ENCODE results near the gene GNG2.

Gene GNG2

GRCh38 chr14:51860164-51860824, at the start of gene GNG2:
Gene GNG2 (plus strand): TSS chr14:51860612. CDS start chr14:51950679, 90,067 bp downstream.
- peak; percentile 16 for DNase-seq

GRCh38 chr14:51811706-51812105, 48.7 kb upstream of the GNG2 start:
- no peak for DNase-seq

- no peak for DNase-seq
Measured at GRCh38 chr14:51816031-51816430, 44.4 kb upstream of the GNG2 start.

GRCh38 chr14:51817326-51817725, 43.1 kb upstream of the GNG2 start:
- no peak for DNase-seq

GRCh38 chr14:51818748-51819380, 41.5 kb upstream of the GNG2 start:
- peak; percentile 32 for DNase-seq

- no peak for DNase-seq
Measured at GRCh38 chr14:51821822-51822221, 38.6 kb upstream of the GNG2 start.

- no peak for DNase-seq
Measured at GRCh38 chr14:51822499-51822898, 37.9 kb upstream of the GNG2 start.

GRCh38 chr14:51823706-51824105, 36.7 kb upstream of the GNG2 start:
- no peak for DNase-seq

GRCh38 chr14:51824191-51824590, 36.2 kb upstream of the GNG2 start:
- DNase-seq: no peak

GRCh38 chr14:51825926-51826325, 34.5 kb upstream of the GNG2 start:
- DNase-seq: no peak

GRCh38 chr14:51828017-51828797, 32.2 kb upstream of the GNG2 start:
- DNase-seq: no peak

- peak; percentile 30 for DNase-seq
Measured at GRCh38 chr14:51834240-51834639, 26.2 kb upstream of the GNG2 start.

- no peak for DNase-seq
Measured at GRCh38 chr14:51836417-51836816, 24.0 kb upstream of the GNG2 start.

- DNase-seq: no peak
Measured at GRCh38 chr14:51844081-51844881, 16.1 kb upstream of the GNG2 start.

GRCh38 chr14:51845811-51846210, 14.6 kb upstream of the GNG2 start:
- no peak for DNase-seq

- DNase-seq: no peak
Measured at GRCh38 chr14:51846631-51847488, 13.6 kb upstream of the GNG2 start.

- DNase-seq: no peak
Measured at GRCh38 chr14:51847489-51847796, 13.0 kb upstream of the GNG2 start.

- DNase-seq: no peak
Measured at GRCh38 chr14:51848120-51848519, 12.3 kb upstream of the GNG2 start.

- DNase-seq: no peak
Measured at GRCh38 chr14:51849097-51849496, 11.3 kb upstream of the GNG2 start.

GRCh38 chr14:51850651-51851050, 9.8 kb upstream of the GNG2 start:
- no peak for DNase-seq

- no peak for DNase-seq
Measured at GRCh38 chr14:51852541-51852940, 7.9 kb upstream of the GNG2 start.

GRCh38 chr14:51855234-51855633, 5.2 kb upstream of the GNG2 start:
- DNase-seq: no peak

Data from SHP77 treated with DMSO at 0.1 percent for 48 hours (cell line).